Tibial nerve (tissue), 4 donors: ENCODE data around the gene MTG2.

ENCODE experiments used
- EP300 ChIP-seq, 2 donors: sonication (generic); formaldehyde crosslinking; IDR thresholded peaks; one replicate each; pipeline ENCODE4 v1.6.1; 2017; ENCODE audit warnings: antibody characterized with exemption in 2 of 2, mild to moderate bottlenecking in 1 of 2
- TF ChIP-seq, protein P1 (sequence below), 5 experiments: fragments of 200-600 bp in 3 of 5; fragments of 450-650 bp in 2 of 5; sonication (generic) in 3 of 5; IDR thresholded peaks; one replicate each; pipeline ENCODE4 v1.5.1; 2016 to 2019; ENCODE audit warnings: antibody characterized with exemption in 5 of 5, mild to moderate bottlenecking in 3 of 5, moderate library complexity in 2 of 5

DNA sequence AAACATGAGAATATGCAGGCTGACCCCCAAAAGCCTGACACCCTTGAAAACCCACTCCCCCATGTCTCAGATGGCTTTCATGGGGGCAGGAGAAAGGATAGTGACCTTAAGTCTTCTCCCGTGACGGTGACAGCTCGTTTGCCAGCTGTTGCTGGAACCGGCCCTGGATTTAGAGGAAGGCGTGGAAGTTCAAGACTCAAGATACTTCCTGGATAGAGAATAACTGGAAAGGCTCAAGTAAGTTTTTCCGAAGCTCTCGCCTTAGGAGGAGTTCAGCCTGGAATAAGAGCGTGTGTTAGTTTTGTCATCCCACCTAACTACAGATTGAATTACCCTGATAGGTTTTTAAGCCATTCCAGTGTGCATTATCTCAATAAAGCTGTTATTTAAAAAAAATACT is 11.6 kb upstream of the MTG2 start:
- TF ChIP-seq, protein P1, sequence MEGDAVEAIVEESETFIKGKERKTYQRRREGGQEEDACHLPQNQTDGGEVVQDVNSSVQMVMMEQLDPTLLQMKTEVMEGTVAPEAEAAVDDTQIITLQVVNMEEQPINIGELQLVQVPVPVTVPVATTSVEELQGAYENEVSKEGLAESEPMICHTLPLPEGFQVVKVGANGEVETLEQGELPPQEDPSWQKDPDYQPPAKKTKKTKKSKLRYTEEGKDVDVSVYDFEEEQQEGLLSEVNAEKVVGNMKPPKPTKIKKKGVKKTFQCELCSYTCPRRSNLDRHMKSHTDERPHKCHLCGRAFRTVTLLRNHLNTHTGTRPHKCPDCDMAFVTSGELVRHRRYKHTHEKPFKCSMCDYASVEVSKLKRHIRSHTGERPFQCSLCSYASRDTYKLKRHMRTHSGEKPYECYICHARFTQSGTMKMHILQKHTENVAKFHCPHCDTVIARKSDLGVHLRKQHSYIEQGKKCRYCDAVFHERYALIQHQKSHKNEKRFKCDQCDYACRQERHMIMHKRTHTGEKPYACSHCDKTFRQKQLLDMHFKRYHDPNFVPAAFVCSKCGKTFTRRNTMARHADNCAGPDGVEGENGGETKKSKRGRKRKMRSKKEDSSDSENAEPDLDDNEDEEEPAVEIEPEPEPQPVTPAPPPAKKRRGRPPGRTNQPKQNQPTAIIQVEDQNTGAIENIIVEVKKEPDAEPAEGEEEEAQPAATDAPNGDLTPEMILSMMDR (IDR thresholded peaks at IDR 0.05), result no peak
- no peak for TF ChIP-seq EP300 (IDR thresholded peaks at IDR 0.05)
